Measurements from ENCODE around the gene IZUMO4. TPM values are rescaled to one million over a fixed set of nuclear protein-coding genes. Genes with fewer than 3 reads are reported as not detected.
"Not testable (repeated sequence)": the region's sequence is repeated elsewhere in the genome, so short reads cannot be mapped to it uniquely, and the experiment has no call there.

The IZUMO4 gene
- total RNA-seq, 2 donors from 2014 or later: 29.7 to 105 TPM

DNA sequence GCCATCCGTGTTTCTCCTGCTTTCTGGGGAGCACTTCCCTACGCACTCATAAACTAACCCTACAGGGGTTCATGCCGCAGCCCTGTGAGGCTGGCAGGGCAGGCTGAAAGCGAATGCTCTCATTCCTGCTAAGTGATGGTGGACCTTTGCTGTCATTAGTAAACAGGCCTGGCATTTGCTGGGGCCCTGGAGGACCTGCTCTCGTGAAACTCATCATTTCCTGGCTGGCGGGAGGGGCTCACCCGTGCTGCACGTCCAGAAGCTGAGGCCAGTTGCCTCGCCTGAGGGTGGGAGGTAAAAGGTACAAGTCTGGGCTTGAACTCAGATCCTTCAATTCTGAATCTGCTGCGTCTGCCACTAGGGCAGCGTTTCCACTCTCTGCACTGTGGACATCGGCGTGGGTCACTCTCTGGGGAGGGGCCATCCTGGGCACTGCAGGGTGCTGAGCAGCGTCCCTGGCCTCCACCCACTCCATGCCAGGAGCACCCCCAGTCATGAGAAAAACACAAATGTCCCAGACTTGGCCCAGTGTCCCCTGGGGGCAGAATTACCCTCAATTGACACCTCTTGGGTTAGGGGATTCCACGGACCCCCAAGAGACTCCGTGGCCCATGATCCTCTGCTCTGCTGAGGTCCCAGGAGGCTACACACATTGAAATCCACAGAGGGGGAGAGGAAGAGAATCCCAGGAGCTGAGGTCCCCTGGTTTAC, 7.6 kb upstream of the IZUMO4 start:
- H3K9me3 Mint-ChIP-seq: no peaks in the 10 kb centered on the region
- H3K36me3 Mint-ChIP-seq: peaks cover 14 to 39% of the 10 kb centered on the region in 2 donors
- no peak for DNase-seq (ENCODE audit: low spot score in 2 of 2)
- H3K27ac Mint-ChIP-seq: peak overlapping the region in 1 of 2 donors; percentile 100
- no peak for ATAC-seq

DNA sequence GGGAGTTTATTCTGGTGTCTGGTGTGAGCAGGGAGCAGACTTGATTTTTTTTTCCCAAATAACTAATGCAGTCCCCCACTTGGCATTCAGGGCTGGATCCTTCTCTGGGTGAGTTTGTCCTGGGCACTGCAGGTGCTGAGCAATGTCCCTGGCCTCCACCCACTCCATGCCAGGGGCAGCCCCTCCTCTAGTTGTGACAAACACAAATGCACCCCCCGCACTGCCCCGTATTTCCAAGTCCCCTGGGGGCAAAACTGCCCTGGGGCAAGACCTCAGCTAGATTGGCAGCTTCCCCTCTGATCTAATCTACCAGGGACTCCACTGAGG, 7.0 kb upstream of the IZUMO4 start:
- Mint-ChIP-seq H3K36me3 (peaks cover 13 to 39% of the 10 kb centered on the region in 2 donors), H3K9me3 (no peaks in the 10 kb centered on the region)
- ATAC-seq: peak in 1 of 2 donors; percentile 0

DNA sequence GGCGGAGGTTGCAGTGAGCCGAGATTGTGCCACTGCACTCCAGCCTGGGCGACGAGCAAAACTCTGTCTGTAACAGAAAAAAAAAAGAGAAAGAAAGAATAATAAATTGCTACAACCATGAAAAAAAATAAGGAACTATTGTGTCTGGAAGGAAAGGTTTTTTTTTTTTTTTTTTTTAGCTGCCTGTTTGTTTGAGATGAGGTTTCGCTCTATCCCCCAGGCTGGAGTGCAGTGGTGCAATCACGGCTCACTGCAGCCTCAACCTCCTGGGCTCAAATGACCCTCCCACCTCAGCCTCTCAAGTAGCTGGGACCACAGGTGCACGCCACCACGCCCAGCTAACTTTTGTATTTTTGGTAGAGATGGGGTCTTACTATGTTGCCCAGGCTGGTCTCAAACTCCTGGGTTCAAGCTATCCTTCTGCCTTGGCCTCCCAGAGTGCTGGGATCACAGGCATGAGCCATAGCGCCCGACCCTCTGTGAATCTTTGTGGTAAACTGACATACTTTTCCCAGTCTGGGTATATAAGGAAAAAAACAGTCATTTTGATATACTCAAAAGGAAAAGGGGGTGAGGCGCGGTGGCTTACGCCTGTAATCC, 4.7 kb upstream of the IZUMO4 start:
- not testable (repeated sequence) for ATAC-seq; DNase-seq (ENCODE audit: low spot score in 2 of 2); H3K9me3 Mint-ChIP-seq; H3K27ac Mint-ChIP-seq
- H3K36me3 Mint-ChIP-seq: peaks cover 10 to 37% of the 10 kb centered on the region in 2 donors

More for the DNA sequence above, 7.0 kb upstream of the IZUMO4 start:
- H3K27ac Mint-ChIP-seq: peak overlapping the region in 1 of 2 donors; percentile 100
- DNase-seq (ENCODE audit: low spot score in 2 of 2): no peak

DNA sequence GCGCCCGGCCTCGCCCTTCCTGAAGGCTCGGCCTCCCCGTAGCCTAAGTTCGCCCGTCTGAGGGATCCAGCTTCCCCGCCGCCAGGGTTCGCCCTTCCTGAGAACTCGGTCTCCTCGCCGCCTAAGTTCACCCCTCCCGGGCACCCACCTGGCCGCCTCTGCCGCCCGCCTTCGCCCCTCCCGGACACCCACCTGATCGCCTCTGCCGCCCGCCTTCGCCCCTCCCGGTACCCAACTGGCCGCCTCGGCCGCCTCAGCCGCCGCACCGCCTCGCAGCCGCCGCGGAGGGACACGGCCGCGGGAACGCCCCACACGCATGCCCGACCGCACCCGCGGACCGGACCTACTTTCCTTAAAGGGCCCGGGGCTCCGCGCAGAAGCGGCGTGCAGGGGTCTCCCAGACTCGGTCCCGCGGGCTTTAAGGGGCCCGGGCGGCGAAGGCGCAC, 658 bp upstream of the IZUMO4 start, which contains the start of gene MOB3A:
Gene MOB3A, minus strand, starts transcription at position 293 of the 446 bp plus-strand sequence. CDS start 17,766 bp downstream, outside the sequence.
- H3K27ac Mint-ChIP-seq: peak within 1 kb of the TSS; percentile 89 to 98
- H3K9me3 Mint-ChIP-seq: no peaks in the 10 kb centered on the region
- H3K36me3 Mint-ChIP-seq: peaks cover 10 to 25% of the 10 kb centered on the region in 2 donors
- no peak for DNase-seq (ENCODE audit: low spot score in 2 of 2)
- ATAC-seq: peak; percentile 42 to 68

DNA sequence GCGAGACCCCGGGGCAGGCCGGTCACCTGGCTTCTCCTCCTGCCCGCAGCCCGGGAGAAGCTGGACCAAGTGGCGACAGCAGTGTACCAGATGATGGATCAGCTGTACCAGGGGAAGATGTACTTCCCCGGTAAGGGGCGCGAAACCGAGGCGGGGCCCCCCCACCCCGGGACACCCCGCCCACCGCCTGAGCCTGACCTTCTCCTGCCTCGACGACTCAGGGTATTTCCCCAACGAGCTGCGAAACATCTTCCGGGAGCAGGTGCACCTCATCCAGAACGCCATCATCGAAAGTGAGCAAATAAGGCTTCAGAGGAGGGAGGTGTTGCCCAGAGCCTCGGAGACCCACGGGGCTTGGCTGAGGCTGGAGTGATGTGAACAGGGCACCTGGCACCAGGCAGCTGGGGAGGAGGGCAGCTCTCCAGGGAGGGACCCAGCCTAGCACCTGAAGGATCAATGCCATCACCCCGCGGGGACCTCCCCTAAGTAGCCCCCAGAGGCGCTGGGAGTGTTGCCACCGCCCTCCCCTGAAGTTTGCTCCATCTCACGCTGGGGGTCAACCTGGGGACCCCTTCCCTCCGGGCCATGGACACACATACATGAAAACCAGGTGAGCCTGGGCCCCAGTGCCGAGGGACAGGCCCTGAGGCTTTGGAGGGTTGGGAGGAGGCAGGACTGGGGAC, 629 bp downstream of the IZUMO4 start:
- Mint-ChIP-seq H3K9me3 (no peaks in the 10 kb centered on the region), H3K36me3 (peaks cover 14 to 25% of the 10 kb centered on the region in 2 donors), H3K27ac (peak overlapping the region; percentile 82 to 89)
- peak; percentile 12 to 53 for ATAC-seq
- DNase-seq (ENCODE audit: low spot score in 2 of 2): peak; percentile 47 to 87

DNA sequence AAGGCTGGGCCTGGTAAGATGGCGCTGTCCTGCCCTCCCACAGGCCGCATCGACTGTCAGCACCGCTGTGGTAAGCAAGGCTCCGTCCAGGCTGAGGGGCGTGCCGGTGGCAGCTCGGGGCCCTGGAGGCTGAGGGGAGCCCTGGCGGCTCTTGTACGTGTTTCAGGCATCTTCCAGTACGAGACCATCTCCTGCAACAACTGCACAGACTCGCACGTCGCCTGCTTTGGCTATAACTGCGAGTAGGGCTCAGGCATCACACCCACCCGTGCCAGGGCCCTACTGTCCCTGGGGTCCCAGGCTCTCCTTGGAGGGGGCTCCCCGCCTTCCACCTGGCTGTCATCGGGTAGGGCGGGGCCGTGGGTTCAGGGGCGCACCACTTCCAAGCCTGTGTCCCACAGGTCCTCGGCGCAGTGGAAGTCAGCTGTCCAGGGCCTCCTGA, 1.2 kb downstream of the IZUMO4 start:
- no peaks in the 10 kb centered on the region for H3K9me3 Mint-ChIP-seq
- ATAC-seq (no peak), DNase-seq (ENCODE audit: low spot score in 2 of 2) (no peak)
- H3K27ac Mint-ChIP-seq: peak overlapping the region in 1 of 2 donors; percentile 89
- peaks cover 14 to 25% of the 10 kb centered on the region in 2 donors for H3K36me3 Mint-ChIP-seq

DNA sequence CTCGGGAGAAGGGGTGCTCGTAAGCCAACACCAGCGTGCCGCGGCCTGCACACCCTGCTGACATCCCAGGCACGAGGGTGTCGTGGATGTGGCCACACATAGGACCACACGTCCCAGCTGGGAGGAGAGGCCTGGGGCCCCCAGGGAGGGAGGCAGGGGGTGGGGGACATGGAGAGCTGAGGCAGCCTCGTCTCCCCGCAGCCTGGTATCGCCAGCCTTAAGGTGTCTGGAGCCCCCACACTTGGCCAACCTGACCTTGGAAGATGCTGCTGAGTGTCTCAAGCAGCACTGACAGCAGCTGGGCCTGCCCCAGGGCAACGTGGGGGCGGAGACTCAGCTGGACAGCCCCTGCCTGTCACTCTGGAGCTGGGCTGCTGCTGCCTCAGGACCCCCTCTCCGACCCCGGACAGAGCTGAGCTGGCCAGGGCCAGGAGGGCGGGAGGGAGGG, 2.4 kb downstream of the IZUMO4 start:
- ATAC-seq (no peak), DNase-seq (ENCODE audit: low spot score in 2 of 2) (no peak)
- Mint-ChIP-seq H3K9me3 (no peaks in the 10 kb centered on the region), H3K36me3 (peaks cover 18 to 25% of the 10 kb centered on the region in 2 donors), H3K27ac (no peak overlapping the region)

DNA sequence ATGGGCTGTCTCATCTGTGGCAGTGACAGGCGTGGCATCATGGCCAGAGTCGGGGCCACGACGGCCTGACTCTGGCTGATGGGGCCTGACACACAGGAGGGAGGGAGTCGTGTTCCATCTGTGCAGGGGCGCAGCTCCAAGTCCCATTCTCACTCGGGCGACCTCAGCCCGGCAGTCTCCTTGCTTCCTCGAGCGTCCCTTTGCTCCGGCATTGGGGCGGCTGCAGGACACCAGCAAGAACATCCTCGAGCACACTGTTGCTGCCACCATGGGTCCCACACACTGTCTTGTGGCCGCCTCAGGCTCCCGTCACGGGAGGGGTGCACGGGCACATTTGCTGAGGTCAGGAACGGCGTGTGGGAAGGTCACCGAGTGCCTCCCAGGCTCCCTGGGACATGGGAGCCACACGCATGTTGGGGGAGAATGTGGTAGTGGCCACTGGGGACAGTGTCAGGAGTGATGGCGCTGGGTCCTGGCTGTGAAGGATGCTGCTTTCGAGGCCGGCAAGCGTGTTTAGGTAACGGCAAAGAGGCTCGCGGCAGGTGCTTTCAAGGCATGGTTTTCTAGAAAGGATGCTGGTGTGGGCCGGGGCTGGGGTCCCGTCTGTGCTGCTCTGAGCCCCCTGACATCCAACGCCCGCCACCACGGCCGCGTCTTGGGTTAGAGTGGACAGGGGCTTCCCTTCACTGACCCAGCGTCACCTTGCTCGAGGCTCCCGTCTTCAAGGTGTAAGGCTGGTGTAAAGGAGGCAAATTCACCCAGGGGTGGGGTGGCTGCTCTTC, 3.4 kb downstream of the IZUMO4 start:
- no peak overlapping the region for H3K27ac Mint-ChIP-seq
- DNase-seq (ENCODE audit: low spot score in 2 of 2): no peak
- H3K9me3 Mint-ChIP-seq: no peaks in the 10 kb centered on the region
- H3K36me3 Mint-ChIP-seq: peaks cover 21 to 25% of the 10 kb centered on the region in 2 donors
- ATAC-seq: no peak

DNA sequence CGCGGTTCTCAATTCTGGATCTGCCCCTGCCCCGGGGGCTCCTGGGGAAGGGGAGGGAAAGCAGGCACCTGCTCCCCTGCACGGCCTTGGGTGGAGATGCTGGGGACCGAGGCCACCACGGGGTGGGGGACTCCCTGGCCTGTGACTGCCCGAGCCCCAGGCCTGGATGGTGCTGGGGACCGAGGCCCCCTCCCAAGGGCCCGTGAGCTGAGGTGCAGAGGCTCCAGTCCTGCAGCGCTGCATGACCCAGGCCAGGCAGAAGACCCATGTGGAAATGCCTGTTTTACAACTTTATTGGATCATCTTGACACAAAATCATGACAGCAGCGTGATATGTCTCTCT, 4.0 kb downstream of the IZUMO4 start:
- no peak for DNase-seq (ENCODE audit: low spot score in 2 of 2)
- Mint-ChIP-seq H3K9me3 (no peaks in the 10 kb centered on the region), H3K36me3 (peaks cover 24 to 25% of the 10 kb centered on the region in 2 donors), H3K27ac (no peak overlapping the region)
- no peak for ATAC-seq

DNA sequence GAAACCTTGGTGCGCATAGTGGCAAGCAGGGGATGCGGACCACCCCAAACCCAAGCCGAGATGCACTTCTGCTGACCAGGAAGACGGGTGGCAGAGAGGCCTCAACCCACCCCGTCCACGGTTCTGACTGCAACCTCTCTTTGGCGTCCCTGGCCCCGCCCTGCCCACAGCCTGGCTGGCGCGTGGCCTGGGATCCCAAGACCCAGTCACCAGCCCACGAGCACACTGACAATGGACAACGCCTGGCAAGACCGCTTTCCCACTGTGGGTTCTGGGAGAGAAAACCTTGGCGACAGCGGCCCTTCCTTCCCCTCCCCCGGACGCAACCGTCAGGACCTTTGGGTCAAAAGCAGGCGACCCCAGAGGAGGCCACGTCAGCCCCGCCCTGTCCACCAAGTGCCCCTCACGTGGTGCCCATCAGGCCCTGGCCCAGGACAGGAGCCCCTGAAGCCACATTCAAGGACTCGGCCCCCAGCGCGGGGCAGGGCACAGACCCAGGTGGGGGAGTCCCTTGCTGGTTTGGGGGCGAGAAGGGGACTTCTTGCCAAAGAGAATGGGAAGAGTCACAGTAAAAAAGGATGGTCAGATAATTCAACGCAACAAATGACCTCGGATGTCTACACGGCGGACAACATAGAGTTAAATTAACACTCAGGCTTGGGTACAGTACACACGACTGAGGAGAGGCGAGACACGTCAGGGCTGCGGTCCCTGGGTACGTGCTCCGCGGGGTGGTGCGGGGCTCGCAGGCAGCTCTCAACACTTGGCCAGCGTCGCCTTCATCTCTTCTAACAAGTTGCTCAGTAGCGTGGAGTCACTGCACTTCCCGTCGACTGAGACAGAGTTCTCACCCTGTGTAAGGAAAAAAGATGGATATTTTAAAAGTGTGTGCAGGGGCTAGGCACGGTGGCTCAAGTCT, 5.0 kb downstream of the IZUMO4 start:
- peaks cover 32% of the 10 kb centered on the region in 2 donors for H3K36me3 Mint-ChIP-seq
- ATAC-seq (no peak), DNase-seq (ENCODE audit: low spot score in 2 of 2) (no peak)
- H3K9me3 Mint-ChIP-seq: peaks cover 0 to 3% of the 10 kb centered on the region in 2 donors
- peak overlapping the region; percentile 22 to 30 for H3K27ac Mint-ChIP-seq

DNA sequence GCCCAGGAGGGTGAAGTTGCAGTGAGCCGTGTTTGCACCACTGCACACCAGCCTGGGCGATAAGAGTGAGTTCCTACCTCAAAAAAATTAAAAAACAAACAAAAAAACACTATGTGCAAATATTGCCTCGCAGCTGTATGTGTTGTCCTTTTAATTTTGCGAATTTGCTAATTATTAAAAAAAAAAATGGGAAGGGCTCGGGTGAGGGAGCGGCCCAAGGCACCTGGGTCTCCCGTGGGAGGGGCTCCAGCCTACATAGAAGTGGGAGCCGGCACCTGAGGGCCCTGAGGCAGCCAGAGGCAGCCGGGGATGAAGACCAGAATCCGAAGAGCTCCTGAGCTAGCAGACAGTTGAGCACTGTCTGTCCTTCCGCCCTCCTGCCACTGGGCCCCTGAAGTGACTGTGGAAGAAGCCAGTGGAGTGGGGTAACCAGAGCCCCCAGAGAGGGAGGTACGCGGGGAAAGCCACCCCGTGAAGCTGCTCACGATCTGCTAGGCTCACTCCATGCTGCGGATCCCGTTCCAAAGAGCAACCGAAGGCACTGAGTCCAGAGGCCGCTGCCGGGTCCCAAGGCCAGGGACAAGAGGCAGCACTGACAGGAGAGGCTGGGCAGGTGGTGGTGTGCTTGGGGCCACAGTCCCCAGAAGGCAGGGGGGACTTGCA, 6.5 kb downstream of the IZUMO4 start:
- Mint-ChIP-seq H3K27ac (peak overlapping the region in 1 of 2 donors; percentile 4), H3K36me3 (peaks cover 40 to 41% of the 10 kb centered on the region in 2 donors), H3K9me3 (peaks cover 0 to 5% of the 10 kb centered on the region in 2 donors)
- DNase-seq (ENCODE audit: low spot score in 2 of 2) (no peak), ATAC-seq (no peak)

DNA sequence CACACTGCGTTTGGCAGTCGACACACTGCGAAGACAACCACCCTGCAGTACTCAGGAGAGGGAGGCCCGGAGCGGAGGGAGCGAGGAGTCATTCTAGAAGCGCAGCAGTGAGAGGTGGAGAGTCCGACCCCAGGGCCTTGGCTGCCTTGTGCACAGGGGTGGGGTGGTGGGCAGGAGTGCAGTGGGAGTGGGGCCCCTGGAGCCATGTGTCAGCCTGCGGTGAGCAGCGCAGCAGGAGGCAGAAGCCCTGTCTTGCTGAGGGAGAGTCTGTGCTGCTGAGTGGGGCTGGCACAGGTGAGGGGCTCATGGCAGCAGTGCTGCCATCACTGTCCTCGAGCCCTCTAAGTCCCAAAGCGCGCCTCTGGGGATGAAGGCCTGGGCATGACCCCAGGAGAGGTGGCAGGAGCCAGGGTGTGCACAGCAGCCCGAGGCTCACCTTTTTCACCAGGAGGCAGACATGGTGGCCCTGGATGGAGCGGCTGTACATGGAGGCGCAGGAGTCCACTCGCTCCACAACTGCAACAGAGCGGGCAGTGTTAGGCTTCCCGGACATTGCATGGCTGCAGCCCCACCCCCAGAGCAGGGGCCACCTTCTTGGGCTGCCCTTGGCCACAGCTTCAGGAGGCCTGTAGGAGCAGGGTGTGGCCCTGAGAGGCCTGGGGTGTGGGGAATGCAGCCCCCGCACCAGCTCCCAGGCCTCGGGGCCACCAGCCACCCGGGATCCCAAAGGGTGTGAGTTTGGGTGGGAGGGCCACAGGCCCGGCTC, 11.7 kb downstream of the IZUMO4 start:
- H3K9me3 Mint-ChIP-seq: peaks cover 0 to 5% of the 10 kb centered on the region in 2 donors
- DNase-seq (ENCODE audit: low spot score in 2 of 2) (no peak), ATAC-seq (no peak)
- peaks cover 39 to 40% of the 10 kb centered on the region in 2 donors for H3K36me3 Mint-ChIP-seq
- H3K27ac Mint-ChIP-seq: peak overlapping the region in 1 of 2 donors; percentile 8

DNA sequence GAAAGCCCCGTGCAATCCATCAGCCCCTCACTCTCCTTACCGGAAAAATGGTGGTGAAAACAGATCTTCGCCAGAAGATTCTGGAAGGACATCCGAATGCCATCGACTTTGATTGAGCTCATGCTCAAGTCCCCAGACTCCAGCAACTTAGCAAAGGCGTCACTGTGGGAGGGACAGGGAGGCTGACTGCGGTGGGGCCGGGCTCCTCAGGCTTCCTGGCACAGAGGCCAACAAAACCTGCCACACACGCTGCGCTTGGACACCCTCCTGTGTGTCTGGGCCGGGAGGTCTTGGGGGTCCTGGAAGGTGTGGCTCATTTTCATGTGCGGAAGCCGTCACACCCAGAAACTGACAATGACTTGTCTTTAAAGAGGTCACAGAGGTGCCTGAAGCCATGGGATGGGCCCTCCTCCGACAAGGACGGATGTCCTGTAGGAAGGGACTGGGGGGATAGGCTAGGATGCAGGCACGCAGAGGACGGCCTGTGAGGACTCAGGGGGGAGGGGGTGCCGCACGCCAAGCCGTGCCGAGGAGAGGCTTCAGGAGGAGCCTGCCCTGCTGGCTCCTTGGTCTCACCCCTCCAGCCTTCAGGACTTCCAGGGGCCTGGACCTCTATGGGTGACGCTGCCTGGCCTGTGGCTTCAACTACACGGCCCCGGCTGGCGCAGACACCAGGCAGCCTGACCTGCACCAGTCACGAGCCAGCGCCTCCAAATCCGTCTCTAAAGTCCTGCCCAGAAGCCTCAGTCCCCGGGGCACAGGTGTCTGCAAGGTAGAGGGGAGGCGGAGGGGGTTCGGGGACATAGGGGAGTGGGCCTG, 12.5 kb downstream of the IZUMO4 start:
- Mint-ChIP-seq H3K36me3 (peaks cover 31 to 36% of the 10 kb centered on the region in 2 donors), H3K9me3 (peaks cover 0 to 5% of the 10 kb centered on the region in 2 donors), H3K27ac (peak overlapping the region in 1 of 2 donors; percentile 81)
- DNase-seq (ENCODE audit: low spot score in 2 of 2) (no peak), ATAC-seq (no peak)

DNA sequence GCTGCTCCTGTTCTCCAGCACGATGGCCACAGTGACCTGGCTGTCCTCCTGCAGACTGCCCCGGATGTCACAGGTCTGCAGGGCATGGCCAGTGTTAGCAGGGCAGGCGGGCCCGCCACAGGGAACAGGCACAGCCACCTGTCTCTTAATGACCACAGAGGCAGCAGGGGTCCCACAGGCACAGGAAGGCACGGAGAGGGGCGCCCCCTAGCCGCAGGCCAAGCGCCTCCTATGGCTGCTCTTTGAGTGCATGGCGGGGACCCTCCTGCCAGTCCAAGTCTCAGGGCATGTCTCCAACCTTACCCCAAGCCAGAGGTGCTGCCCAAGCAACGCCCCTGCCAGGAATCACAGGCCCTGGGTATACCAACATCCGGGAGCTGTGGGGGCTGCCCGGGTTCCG, 14.1 kb downstream of the IZUMO4 start:
- peaks cover 0 to 5% of the 10 kb centered on the region in 2 donors for H3K9me3 Mint-ChIP-seq
- H3K27ac Mint-ChIP-seq: peak overlapping the region in 1 of 2 donors; percentile 36
- DNase-seq (ENCODE audit: low spot score in 2 of 2) (no peak), ATAC-seq (no peak)
- H3K36me3 Mint-ChIP-seq: peaks cover 23 to 24% of the 10 kb centered on the region in 2 donors

Data from activated naive CD4-positive, alpha-beta T cell treated with anti-CD3 and anti-CD28 coated beads, Interleukin-2, amount 50 U/mL, for 72 hours (primary cell).